HepG2 (cell line): ENCODE measurements around the gene TC2N. TPM values are rescaled to one million over a fixed set of nuclear protein-coding genes. Genes with fewer than 3 reads are reported as not detected.

Experiments
- ATAC-seq: fragments of 200-7000 bp; cut with Tn5 transposase; 3 replicates; pipeline ENCODE4 v1.9.1; 2020; ENCODE audit warnings: mild to moderate bottlenecking, moderate library complexity
- BruUV-seq: library from RNA; stranded (reverse); fragments of 400-500 nt; replicated peaks from 2 replicates; lab custom pipeline; 2021; lab: Mats Ljungman, UMichigan
- CTCF ChIA-PET: fragments of 300-600 bp; formaldehyde crosslinking; extraction: SDS; loops from one replicate; lab custom pipeline; 2021; ENCODE audit warnings: low total read pairs, inconsistent platforms, low intra/inter-chr PET ratio; lab: Yijun Ruan, JAX
- POLR2A ChIA-PET: fragments of 350-600 bp; sonication (Branson Sonifier 250); formaldehyde crosslinking; loops from one replicate; lab custom pipeline; 2020; ENCODE audit warnings: antibody characterized with exemption, inconsistent platforms; lab: Yijun Ruan, JAX
- DNase-seq: peaks from one replicate; pipeline ENCODE4 v3.0.0-alpha.2; 2015; ENCODE audit warnings: low spot score
- FAIRE-seq: peaks from 3 replicates; lab custom pipeline; 2011; peaks lifted over from hg19 to GRCh38; lab: Jason Lieb, UNC
- H2AFZ ChIP-seq: one replicate; pipeline ENCODE4 v1.6.1; 2011; ENCODE audit warnings: low read length, inconsistent platforms
- H3K27ac ChIP-seq: fragments of 300-600 bp; 3 replicates; pipeline ENCODE4 v1.8.0; 2011; ENCODE audit warnings: mixed run types, mild to moderate bottlenecking, mixed read lengths, low read length, inconsistent platforms; ENCODE audit not compliant: insufficient read depth; ENCODE audit errors: extremely low read length
- H3K27me3 ChIP-seq, 2 experiments: fragments of 200-600 bp in 1 of 2; 2 replicates in 1 of 2; 3 replicates in 1 of 2; pipeline versions ENCODE4 v1.6.0 to v1.8.0; 2011; ENCODE audit warnings: low read length in 2 of 2, mild to moderate bottlenecking in 2 of 2, moderate library complexity in 2 of 2, inconsistent platforms in 1 of 2; ENCODE audit not compliant: insufficient read depth in 2 of 2, control insufficient read depth in 1 of 2
- H3K36me3 ChIP-seq, 2 experiments: fragments of 200-600 bp in 1 of 2; replicated peaks in 1 of 2; 2 replicates in 1 of 2; 3 replicates in 1 of 2; pipeline versions ENCODE4 v1.5.1 to v1.8.0; 2011; ENCODE audit warnings: low read length in 2 of 2, inconsistent platforms in 1 of 2; ENCODE audit not compliant: insufficient read depth in 2 of 2, control insufficient read depth in 1 of 2
- H3K4me1 ChIP-seq: 2 replicates; pipeline ENCODE4 v1.5.1; 2012; ENCODE audit warnings: low read length, inconsistent platforms; ENCODE audit not compliant: insufficient read depth
- H3K4me2 ChIP-seq: 2 replicates; pipeline ENCODE4 v1.6.0; 2011; ENCODE audit warnings: low read depth, low read length, inconsistent platforms
- H3K4me3 ChIP-seq, 3 experiments: fragments of 200-600 bp in 1 of 3; sonication (generic), shearing (Covaris generic) in 1 of 3; replicated peaks in 1 of 3; 2 replicates each; pipeline ENCODE4 v1.5.1; 2011 to 2016; ENCODE audit warnings: low read length in 3 of 3, inconsistent platforms in 2 of 3, low read depth in 2 of 3, mild to moderate bottlenecking in 2 of 3, control low read depth in 1 of 3, mixed read lengths in 1 of 3; ENCODE audit not compliant: insufficient read depth in 1 of 3
- H3K79me2 ChIP-seq: one replicate; pipeline ENCODE4 v1.6.1; 2011; ENCODE audit warnings: low read length, inconsistent platforms; ENCODE audit not compliant: insufficient read depth
- H3K9ac ChIP-seq: 2 replicates; pipeline ENCODE4 v1.6.0; 2011; ENCODE audit warnings: mild to moderate bottlenecking, low read depth, low read length, inconsistent platforms; ENCODE audit not compliant: insufficient read depth
- H3K9me3 ChIP-seq: 2 replicates; pipeline ENCODE4 v1.5.1; 2012; ENCODE audit warnings: mild to moderate bottlenecking, low read length
- H4K20me1 ChIP-seq: 2 replicates; pipeline ENCODE4 v1.6.0; 2011; ENCODE audit warnings: inconsistent platforms, mild to moderate bottlenecking, low read length, moderate library complexity; ENCODE audit not compliant: insufficient read depth
- ATF7 ChIP-seq, 2 experiments: fragments of 450-650 bp in 1 of 2; sonication (generic) in 1 of 2; formaldehyde crosslinking in 1 of 2; IDR thresholded peaks; 2 replicates each; pipeline versions ENCODE4 v1.4.0 to v1.6.1; 2016 to 2020; ENCODE audit warnings: antibody characterized with exemption in 1 of 2, mild to moderate bottlenecking in 1 of 2, missing genetic modification reagents in 1 of 2
- JUND ChIP-seq: sonication (generic); formaldehyde crosslinking; IDR thresholded peaks from 2 replicates; pipeline ENCODE4 v1.8.0; 2022; ENCODE audit warnings: mild to moderate bottlenecking, missing genetic modification reagents
- MXD1 ChIP-seq: sonication (generic); formaldehyde crosslinking; IDR thresholded peaks from 2 replicates; pipeline ENCODE4 v1.4.0; 2020; ENCODE audit warnings: mild to moderate bottlenecking, missing genetic modification reagents
- MYNN ChIP-seq: sonication (generic); formaldehyde crosslinking; IDR thresholded peaks from 2 replicates; pipeline ENCODE4 v1.4.0; 2020; ENCODE audit warnings: mild to moderate bottlenecking, low read depth, missing genetic modification reagents
- NFE2L1 ChIP-seq: sonication (generic); formaldehyde crosslinking; IDR thresholded peaks from 2 replicates; pipeline ENCODE4 v1.4.0; 2020; ENCODE audit warnings: missing genetic modification reagents, mild to moderate bottlenecking, borderline replicate concordance
- PAWR ChIP-seq: sonication (generic); formaldehyde crosslinking; IDR thresholded peaks from 2 replicates; pipeline ENCODE4 v1.4.0; 2020; ENCODE audit warnings: missing genetic modification reagents, mild to moderate bottlenecking, borderline replicate concordance
- SIX4 ChIP-seq: sonication (generic); formaldehyde crosslinking; IDR thresholded peaks from 2 replicates; pipeline ENCODE4 v1.4.0; 2020; ENCODE audit warnings: missing genetic modification reagents
- SMC3 ChIP-seq: IDR thresholded peaks from 2 replicates; pipeline ENCODE4 v1.6.1; 2011; ENCODE audit warnings: low read length, improper control_type of control experiment
- SNAPC2 ChIP-seq: sonication (generic); formaldehyde crosslinking; IDR thresholded peaks from 2 replicates; pipeline ENCODE4 v1.8.1; 2022; ENCODE audit warnings: mild to moderate bottlenecking, missing genetic modification reagents
- ZBTB1 ChIP-seq: sonication (generic); formaldehyde crosslinking; IDR thresholded peaks from 2 replicates; pipeline ENCODE4 v1.4.0; 2020; ENCODE audit warnings: missing genetic modification reagents, borderline replicate concordance
- ZEB1 ChIP-seq: IDR thresholded peaks from 2 replicates; pipeline ENCODE4 v1.6.1; 2012; ENCODE audit warnings: mild to moderate bottlenecking, low read depth, inconsistent platforms; ENCODE audit not compliant: insufficient replicate concordance
- ZNF510 ChIP-seq: sonication (generic); formaldehyde crosslinking; IDR thresholded peaks from 2 replicates; pipeline ENCODE4 v1.4.0; 2020; ENCODE audit warnings: low read depth, mild to moderate bottlenecking, missing genetic modification reagents
- ZNF567 ChIP-seq: sonication (generic); formaldehyde crosslinking; IDR thresholded peaks from 2 replicates; pipeline ENCODE4 v1.8.1; 2023; ENCODE audit warnings: mild to moderate bottlenecking, missing genetic modification reagents, borderline replicate concordance
- ZNF598 ChIP-seq: sonication (generic); formaldehyde crosslinking; IDR thresholded peaks from 2 replicates; pipeline ENCODE4 v1.5.1; 2020; ENCODE audit warnings: mild to moderate bottlenecking, missing genetic modification reagents, borderline replicate concordance
- ZNF841 ChIP-seq: sonication (generic); formaldehyde crosslinking; IDR thresholded peaks from 2 replicates; pipeline ENCODE4 v1.8.1; 2023; ENCODE audit warnings: missing genetic modification reagents, borderline replicate concordance
- WGBS: methylation state at CpG from one replicate; pipeline ENCODE4 v1.1.6; 2017; ENCODE audit warnings: low lambda C conversion rate; 5-methylcytosine and 5-hydroxymethylcytosine counted together
- in situ Hi-C: cut with HindIII; loops from 2 replicates; pipeline ENCODE4 v1.10.0; 2017; ENCODE audit warnings: low pct_unique_long_range_greater_than_20kb; ENCODE audit not compliant: extremely low pct_ligation_motif_present
- intact Hi-C: fragments of 100-400 bp; cut with micrococcal nuclease; formaldehyde crosslinking; loops from one replicate; pipeline ENCODE4 v1.10.0; 2022; ENCODE audit not compliant: unreplicated experiment
- polyA plus RNA-seq, 8 experiments: library from polyadenylated mRNA; depleted of rRNA in 3 of 8; stranded (reverse) in 7 of 8; unstranded in 1 of 8; fragments of >200 nt; fragmentation: Illumina TruSeq in 4 of 8; extraction: Trizol in 4 of 8; gene quantifications; 2 replicates each; pipeline versions ENCODE4 v1.2.1 to v1.2.3, GENCODE V29; 2011 to 2016; ENCODE audit warnings: low read depth in 4 of 8, missing spikeins in 1 of 8, mixed read lengths in 1 of 8; ENCODE audit not compliant: insufficient read depth in 1 of 8
- total RNA-seq, 5 experiments: library from RNA; depleted of rRNA; stranded (reverse); fragments of >200 nt; fragmentation: Illumina TruSeq; extraction: Trizol; gene quantifications; 2 replicates each; pipeline ENCODE4 v1.2.3, GENCODE V29; 2016; ENCODE audit warnings: low read depth in 1 of 5
- TF ChIP-seq, protein P1 (sequence below): sonication (generic); formaldehyde crosslinking; IDR thresholded peaks from 2 replicates; pipeline ENCODE4 v1.4.0; 2020; ENCODE audit warnings: missing genetic modification reagents, low read depth, mild to moderate bottlenecking, borderline replicate concordance

The TC2N gene
- total and polyA plus RNA-seq, 2 of the 13 experiments (the other 11 are each of a cell fraction or from before 2014, with no cell fraction given): 0.03 TPM; not detected in 1

DNA sequence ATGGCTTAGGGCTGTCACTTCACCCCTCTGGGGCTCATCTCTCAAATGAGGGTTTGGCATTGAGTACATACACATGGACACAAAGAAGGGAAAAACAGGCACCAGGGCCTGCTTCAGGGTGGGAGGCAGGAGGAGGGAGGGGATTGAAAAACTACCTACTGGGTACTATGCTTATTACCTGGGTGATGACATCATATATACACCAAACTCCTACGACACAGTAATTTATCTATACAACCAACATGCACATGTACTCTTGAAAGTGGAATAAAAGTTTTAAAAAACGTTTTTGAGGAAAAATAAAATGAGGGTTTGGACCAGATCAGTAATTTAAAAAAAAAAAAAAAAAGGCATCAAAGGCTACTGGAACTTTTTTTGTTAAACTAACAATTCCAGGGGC lies 3.6 kb upstream of the TC2N start:
- H3K36me3 ChIP-seq: no peaks in the 10 kb centered on the region
- no peaks in the 10 kb centered on the region for H4K20me1 ChIP-seq
- H3K4me2 ChIP-seq: no peak overlapping the region
- H3K79me2 ChIP-seq: no peaks in the 10 kb centered on the region
- no peak overlapping the region for H3K27ac ChIP-seq
- H2AFZ ChIP-seq: no peak overlapping the region
- 0 out of 5 replicates have a peak, but pooled peaks cover 0 to 3% of the 10 kb centered on the region in 2 experiments for H3K27me3 ChIP-seq
- in situ Hi-C loops: no loop called here
- ATAC-seq: no peak
- no peak overlapping the region for H3K9ac ChIP-seq
- no peak overlapping the region for H3K4me3 ChIP-seq
- no peak for TF ChIP-seq ZNF841 (CRISPR knock-in tag)
- peak; percentile 85 for TF ChIP-seq ATF7 (IDR thresholded peaks at IDR 0.05)
- no peak for TF ChIP-seq ATF7 (CRISPR knock-in tag; IDR thresholded peaks at IDR 0.05)
- TF ChIP-seq, all 625 proteins: peak for 1
- ChIA-PET CTCF (no interaction called here), POLR2A (no interaction called here)
- no TSS peak for BruUV-seq
- intact Hi-C loops: no loop called here
- DNase-seq: no peak
- H3K9me3 ChIP-seq: no peaks in the 10 kb centered on the region
- WGBS: 44% methylated on average over 2 of the region's 2 CpGs
- no peak for FAIRE-seq
- peaks cover 34% of the 10 kb centered on the region for H3K4me1 ChIP-seq

DNA sequence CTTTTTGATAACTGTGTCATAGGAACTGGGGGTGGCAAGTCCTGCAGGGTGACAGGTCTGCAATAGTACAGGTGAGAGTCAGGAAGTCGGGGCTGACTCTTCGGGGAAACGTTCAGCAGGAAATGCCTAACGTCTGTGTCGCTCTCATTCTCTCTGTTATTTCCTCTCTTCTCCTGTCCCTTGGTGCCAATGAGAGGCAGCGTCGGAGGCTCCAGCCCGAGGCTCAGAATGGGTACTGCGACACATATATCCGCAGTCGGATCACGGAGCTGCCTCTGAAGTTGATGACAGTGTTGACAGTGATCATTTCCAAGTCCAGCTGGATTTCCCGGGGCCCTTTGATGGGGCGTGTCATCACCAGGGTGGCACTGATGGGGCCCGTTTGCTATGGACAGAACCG lies 2.7 kb upstream of the TC2N start:
- in situ Hi-C loops: no loop called here
- DNase-seq (peak; percentile 5), FAIRE-seq (no peak), ATAC-seq (peak; percentile 19; the same call in 1 of the 3 replicates)
- Histone ChIP-seq H3K9ac (no peak overlapping the region), H3K4me1 (peaks cover 25% of the 10 kb centered on the region), H3K4me3 (no peak overlapping the region), H3K79me2 (no peaks in the 10 kb centered on the region), H3K9me3 (no peaks in the 10 kb centered on the region), H3K4me2 (peak overlapping the region; percentile 36; the same call in 1 of the 2 replicates), H2AFZ (no peak overlapping the region), H3K27ac (no peak overlapping the region), H3K27me3 (0 out of 5 replicates have a peak, but pooled peaks cover 0 to 3% of the 10 kb centered on the region in 2 experiments), H3K36me3 (no peaks in the 10 kb centered on the region), H4K20me1 (no peaks in the 10 kb centered on the region)
- intact Hi-C loops: no loop called here
- ChIA-PET POLR2A (no interaction called here), CTCF (no interaction called here)
- TF ChIP-seq, protein P1, sequence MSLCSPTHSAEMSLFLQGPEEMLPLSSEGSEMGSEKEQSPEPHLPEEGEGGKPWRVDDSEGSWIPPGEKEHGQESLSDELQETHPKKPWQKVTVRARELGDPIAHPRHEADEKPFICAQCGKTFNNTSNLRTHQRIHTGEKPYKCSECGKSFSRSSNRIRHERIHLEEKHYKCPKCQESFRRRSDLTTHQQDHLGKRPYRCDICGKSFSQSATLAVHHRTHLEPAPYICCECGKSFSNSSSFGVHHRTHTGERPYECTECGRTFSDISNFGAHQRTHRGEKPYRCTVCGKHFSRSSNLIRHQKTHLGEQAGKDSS: no peak
- TF ChIP-seq ZNF598 (CRISPR knock-in tag) (no peak), JUND (CRISPR knock-in tag) (no peak), ZNF567 (CRISPR knock-in tag) (no peak), SMC3 (no peak), ZNF510 (CRISPR knock-in tag) (no peak), NFE2L1 (CRISPR knock-in tag) (no peak), ZBTB1 (CRISPR knock-in tag) (no peak), MXD1 (CRISPR knock-in tag) (no peak), SIX4 (CRISPR knock-in tag) (no peak), PAWR (no peak), ZEB1 (no peak), MYNN (CRISPR knock-in tag) (no peak), SNAPC2 (CRISPR knock-in tag) (no peak)
- 36% methylated on average over 14 of the region's 16 CpGs for WGBS
- no TSS peak for BruUV-seq
